ENCODE data around the gene KCTD15.

DNA sequence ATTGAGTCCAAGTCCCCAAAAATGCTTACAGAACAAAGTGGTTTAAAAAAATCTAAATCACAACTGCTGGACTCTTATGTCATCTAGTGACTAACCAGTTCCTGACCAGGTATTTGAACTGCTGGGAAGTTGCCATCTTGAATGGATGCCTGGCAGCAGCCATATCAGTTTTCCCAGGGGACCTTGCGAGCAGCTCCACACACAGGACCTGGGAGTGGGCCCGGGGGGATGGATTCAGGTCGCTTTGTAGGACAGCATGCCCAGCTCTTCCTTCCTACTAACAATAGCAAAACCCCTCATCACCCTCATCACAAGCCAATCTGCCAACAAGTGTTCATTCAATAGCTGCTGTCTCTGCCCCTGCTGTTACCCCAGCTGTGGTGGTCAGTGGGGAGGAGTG lies 65.3 kb downstream of the KCTD15 start:
- TF ChIP-seq ZNF138 (CRISPR knock-in tag; conservative IDR thresholded peaks at IDR 0.05) = no peak
- TF ChIP-seq NR2C2 (CRISPR knock-in tag; IDR thresholded peaks at IDR 0.05) = no peak
- TF ChIP-seq, protein P1, sequence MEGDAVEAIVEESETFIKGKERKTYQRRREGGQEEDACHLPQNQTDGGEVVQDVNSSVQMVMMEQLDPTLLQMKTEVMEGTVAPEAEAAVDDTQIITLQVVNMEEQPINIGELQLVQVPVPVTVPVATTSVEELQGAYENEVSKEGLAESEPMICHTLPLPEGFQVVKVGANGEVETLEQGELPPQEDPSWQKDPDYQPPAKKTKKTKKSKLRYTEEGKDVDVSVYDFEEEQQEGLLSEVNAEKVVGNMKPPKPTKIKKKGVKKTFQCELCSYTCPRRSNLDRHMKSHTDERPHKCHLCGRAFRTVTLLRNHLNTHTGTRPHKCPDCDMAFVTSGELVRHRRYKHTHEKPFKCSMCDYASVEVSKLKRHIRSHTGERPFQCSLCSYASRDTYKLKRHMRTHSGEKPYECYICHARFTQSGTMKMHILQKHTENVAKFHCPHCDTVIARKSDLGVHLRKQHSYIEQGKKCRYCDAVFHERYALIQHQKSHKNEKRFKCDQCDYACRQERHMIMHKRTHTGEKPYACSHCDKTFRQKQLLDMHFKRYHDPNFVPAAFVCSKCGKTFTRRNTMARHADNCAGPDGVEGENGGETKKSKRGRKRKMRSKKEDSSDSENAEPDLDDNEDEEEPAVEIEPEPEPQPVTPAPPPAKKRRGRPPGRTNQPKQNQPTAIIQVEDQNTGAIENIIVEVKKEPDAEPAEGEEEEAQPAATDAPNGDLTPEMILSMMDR (IDR thresholded peaks at IDR 0.05) = no peak
- no peak for TF ChIP-seq JUN (CRISPR knock-in tag; IDR thresholded peaks at IDR 0.05)
- TF ChIP-seq TCF7 (CRISPR knock-in tag; IDR thresholded peaks at IDR 0.05; ENCODE audit: low read depth) = no peak
- no peak for TF ChIP-seq SP1 (CRISPR knock-in tag; conservative IDR thresholded peaks at IDR 0.05)
- TF ChIP-seq NFYB (CRISPR knock-in tag; conservative IDR thresholded peaks at IDR 0.05; ENCODE audit: low read depth) = no peak
- TF ChIP-seq, protein P2, sequence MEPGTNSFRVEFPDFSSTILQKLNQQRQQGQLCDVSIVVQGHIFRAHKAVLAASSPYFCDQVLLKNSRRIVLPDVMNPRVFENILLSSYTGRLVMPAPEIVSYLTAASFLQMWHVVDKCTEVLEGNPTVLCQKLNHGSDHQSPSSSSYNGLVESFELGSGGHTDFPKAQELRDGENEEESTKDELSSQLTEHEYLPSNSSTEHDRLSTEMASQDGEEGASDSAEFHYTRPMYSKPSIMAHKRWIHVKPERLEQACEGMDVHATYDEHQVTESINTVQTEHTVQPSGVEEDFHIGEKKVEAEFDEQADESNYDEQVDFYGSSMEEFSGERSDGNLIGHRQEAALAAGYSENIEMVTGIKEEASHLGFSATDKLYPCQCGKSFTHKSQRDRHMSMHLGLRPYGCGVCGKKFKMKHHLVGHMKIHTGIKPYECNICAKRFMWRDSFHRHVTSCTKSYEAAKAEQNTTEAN (CRISPR knock-in tag; IDR thresholded peaks at IDR 0.05) = no peak
- TF ChIP-seq, protein P3, sequence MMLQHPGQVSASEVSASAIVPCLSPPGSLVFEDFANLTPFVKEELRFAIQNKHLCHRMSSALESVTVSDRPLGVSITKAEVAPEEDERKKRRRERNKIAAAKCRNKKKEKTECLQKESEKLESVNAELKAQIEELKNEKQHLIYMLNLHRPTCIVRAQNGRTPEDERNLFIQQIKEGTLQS (CRISPR knock-in tag; conservative IDR thresholded peaks at IDR 0.05) = no peak
- TF ChIP-seq, protein P4, sequence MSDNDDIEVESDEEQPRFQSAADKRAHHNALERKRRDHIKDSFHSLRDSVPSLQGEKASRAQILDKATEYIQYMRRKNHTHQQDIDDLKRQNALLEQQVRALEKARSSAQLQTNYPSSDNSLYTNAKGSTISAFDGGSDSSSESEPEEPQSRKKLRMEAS (CRISPR knock-in tag; IDR thresholded peaks at IDR 0.05) = no peak

Measured in WTC11 (cell line).